ENCODE results near the gene PHLDB1.
A peak's percentile ranks its signal among the peaks of the same experiment; 100 is the strongest.

The PHLDB1 gene

DNA sequence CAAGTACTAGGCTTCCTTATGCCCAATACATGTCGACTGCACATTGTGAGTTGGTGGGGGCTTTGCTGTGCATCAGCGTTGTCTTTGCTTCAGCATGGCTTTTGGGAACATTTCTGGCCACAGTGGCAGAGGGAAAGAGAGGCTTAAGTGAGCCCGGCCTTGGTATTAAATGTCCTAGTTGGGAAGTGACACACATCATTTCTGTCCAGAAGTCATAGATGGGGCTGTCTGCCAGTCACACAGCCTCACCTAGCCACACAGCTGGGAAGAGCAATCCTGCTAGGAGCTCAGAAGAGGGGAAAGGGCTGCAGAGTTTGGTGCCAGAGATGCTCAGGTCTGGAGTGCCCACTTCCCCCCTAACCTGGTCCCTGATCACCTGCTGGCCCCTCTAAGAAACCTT, 44.4 kb downstream of the PHLDB1 start:
- no peak for DNase-seq
- H3K27me3 Mint-ChIP-seq (ENCODE audit: low read depth, poor library complexity) = no peaks in the 10 kb centered on the region
- H3K4me1 Mint-ChIP-seq = peaks cover 2% of the 10 kb centered on the region
- TF ChIP-seq, protein P1, sequence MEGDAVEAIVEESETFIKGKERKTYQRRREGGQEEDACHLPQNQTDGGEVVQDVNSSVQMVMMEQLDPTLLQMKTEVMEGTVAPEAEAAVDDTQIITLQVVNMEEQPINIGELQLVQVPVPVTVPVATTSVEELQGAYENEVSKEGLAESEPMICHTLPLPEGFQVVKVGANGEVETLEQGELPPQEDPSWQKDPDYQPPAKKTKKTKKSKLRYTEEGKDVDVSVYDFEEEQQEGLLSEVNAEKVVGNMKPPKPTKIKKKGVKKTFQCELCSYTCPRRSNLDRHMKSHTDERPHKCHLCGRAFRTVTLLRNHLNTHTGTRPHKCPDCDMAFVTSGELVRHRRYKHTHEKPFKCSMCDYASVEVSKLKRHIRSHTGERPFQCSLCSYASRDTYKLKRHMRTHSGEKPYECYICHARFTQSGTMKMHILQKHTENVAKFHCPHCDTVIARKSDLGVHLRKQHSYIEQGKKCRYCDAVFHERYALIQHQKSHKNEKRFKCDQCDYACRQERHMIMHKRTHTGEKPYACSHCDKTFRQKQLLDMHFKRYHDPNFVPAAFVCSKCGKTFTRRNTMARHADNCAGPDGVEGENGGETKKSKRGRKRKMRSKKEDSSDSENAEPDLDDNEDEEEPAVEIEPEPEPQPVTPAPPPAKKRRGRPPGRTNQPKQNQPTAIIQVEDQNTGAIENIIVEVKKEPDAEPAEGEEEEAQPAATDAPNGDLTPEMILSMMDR (IDR thresholded peaks at IDR 0.05) = no peak
- peaks cover 58% of the 10 kb centered on the region for H3K36me3 Mint-ChIP-seq (ENCODE audit: low read depth)
- no peak overlapping the region for H3K4me3 Mint-ChIP-seq
- H3K9me3 Mint-ChIP-seq = no peaks in the 10 kb centered on the region
- H3K27ac Mint-ChIP-seq = peak overlapping the region; percentile 35

DNA sequence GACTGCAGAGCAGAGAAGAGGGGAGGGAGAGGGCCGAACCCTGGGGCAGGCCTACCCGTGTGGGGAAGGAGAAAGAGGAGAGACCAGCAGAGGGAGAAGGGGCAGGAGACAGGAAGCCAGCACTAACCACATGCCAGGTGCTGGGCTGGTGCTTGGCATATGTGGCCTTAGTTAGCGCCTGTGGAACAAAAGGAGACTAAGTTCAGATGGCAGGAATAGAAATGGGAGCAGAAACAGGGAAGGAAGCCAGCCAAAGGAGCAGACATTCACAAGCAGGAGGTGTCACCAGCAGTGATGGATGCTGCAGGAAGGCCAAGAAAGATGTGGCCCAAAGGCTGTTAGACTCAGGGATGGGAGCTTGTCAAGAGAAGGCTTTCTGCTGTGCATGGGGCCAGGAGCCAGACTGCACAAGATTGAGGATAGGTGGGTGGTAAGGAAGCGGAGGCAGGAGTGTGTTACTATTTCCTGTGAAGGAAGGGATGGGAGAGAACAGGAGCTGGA, 45.3 kb downstream of the PHLDB1 start:
- Mint-ChIP-seq H3K9me3 (no peaks in the 10 kb centered on the region), H3K36me3 (ENCODE audit: low read depth) (peaks cover 54% of the 10 kb centered on the region), H3K27me3 (ENCODE audit: low read depth, poor library complexity) (no peaks in the 10 kb centered on the region), H3K27ac (no peak overlapping the region), H3K4me3 (no peak overlapping the region), H3K4me1 (peaks cover 11% of the 10 kb centered on the region)
- TF ChIP-seq, protein P1 (IDR thresholded peaks at IDR 0.05) = no peak
- DNase-seq = no peak

- no peaks in the 10 kb centered on the region for H3K9me3 Mint-ChIP-seq
- peak overlapping the region; percentile 60 for H3K27ac Mint-ChIP-seq
- H3K4me3 Mint-ChIP-seq = no peak overlapping the region
- TF ChIP-seq, protein P1 (IDR thresholded peaks at IDR 0.05) = no peak
- H3K4me1 Mint-ChIP-seq = peaks cover 18% of the 10 kb centered on the region
- H3K36me3 Mint-ChIP-seq (ENCODE audit: low read depth) = peaks cover 44% of the 10 kb centered on the region
- DNase-seq = no peak
- H3K27me3 Mint-ChIP-seq (ENCODE audit: low read depth, poor library complexity) = no peaks in the 10 kb centered on the region
Observed at GRCh38 chr11:118653684-118654390, 46.4 kb downstream of the PHLDB1 start.

GRCh38 chr11:118655486-118656190, 48.2 kb downstream of the PHLDB1 start:
- TF ChIP-seq, protein P1 (IDR thresholded peaks at IDR 0.05) = no peak
- DNase-seq = no peak
- Mint-ChIP-seq H3K9me3 (no peaks in the 10 kb centered on the region), H3K4me3 (no peak overlapping the region), H3K27ac (no peak overlapping the region), H3K36me3 (ENCODE audit: low read depth) (peaks cover 28% of the 10 kb centered on the region), H3K27me3 (ENCODE audit: low read depth, poor library complexity) (no peaks in the 10 kb centered on the region), H3K4me1 (peaks cover 29% of the 10 kb centered on the region)

DNA sequence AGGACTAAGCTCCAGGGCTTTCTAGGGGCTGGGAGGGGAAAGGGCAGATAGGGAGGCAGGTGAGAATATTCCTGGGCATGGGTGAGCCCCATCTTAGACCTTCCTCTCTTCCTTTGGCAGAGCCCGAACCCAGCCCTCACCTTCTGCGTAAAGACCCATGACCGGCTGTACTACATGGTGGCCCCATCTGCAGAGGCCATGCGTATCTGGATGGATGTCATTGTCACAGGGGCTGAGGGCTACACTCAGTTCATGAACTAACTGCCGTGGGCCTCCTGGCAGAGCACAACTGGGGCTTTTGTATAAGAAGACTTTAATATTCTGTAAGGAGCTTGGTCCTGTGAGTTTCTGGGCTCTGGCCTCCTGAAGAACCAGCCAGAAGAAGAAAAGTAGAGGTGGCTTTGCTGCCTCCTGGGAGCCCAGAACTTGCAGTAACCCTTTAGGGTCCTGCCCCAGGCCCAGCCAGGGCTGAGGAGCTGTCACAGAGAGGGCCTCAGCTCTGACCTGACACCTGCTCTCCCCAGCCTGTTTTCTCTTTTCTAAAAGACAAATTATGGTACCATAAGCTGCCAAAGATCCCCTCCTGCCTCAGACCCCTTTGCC, 49.2 kb downstream of the PHLDB1 start:
- H3K27me3 Mint-ChIP-seq (ENCODE audit: low read depth, poor library complexity) = no peaks in the 10 kb centered on the region
- H3K4me3 Mint-ChIP-seq = no peak overlapping the region
- H3K27ac Mint-ChIP-seq = no peak overlapping the region
- TF ChIP-seq, protein P1 (IDR thresholded peaks at IDR 0.05) = no peak
- no peak for DNase-seq
- H3K4me1 Mint-ChIP-seq = peaks cover 29% of the 10 kb centered on the region
- peaks cover 22% of the 10 kb centered on the region for H3K36me3 Mint-ChIP-seq (ENCODE audit: low read depth)
- H3K9me3 Mint-ChIP-seq = no peaks in the 10 kb centered on the region

All from nephron progenitor cell (in vitro differentiated cells).